Measurements from ENCODE around the gene TMPRSS3. TPM values are rescaled to one million over a fixed set of nuclear protein-coding genes. Genes with fewer than 3 reads are reported as not detected.

Gene TMPRSS3
- total RNA-seq, 1 donor from 2014 or later = not detected

DNA sequence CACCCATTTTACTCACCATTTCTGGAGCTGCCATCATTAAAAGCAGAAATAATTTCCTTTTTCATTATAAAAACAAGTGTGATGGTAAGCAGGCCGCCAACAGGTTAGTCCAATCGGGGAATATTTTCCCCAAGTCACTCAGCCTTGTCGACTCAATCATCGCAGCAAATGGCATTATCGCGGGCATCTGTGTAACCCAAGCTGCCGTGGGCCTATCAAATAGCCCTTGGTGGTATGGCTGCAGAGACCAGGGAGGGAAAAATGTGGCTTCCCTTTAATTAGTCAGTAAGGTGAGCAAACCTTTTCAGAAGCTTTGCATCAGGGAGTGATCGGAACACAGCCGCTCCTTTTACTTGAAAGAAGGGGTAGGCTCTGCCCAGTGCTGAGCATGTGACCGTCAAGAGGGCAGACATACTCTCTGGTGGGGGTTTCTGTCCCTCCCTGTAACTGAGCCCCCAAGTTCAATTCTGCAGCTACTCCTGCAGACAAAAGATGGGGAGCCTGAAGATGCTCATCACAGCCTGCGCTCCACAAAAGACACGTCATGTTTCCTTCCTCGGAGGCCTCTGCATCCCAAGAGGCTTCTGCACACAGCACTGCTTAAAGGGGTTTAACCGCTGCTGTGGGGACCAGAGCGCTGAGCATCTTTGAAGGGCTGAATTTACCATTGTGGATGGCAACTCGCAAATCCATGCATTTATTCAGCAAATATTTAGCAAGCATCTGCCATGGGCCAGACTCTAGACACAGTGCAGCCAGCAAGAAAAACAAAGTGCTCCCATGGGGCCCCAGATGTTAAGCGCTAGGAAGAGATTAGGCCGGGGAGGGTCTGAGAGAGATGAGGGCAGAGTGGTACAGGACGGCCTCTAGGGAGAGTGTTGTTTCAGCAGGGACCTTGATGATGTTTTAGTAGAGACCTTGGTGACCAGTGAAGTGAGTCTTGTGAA, 1.2 kb upstream of the TMPRSS3 start:
- no peak for TF ChIP-seq CTCF (IDR thresholded peaks at IDR 0.05; ENCODE audit: unreplicated experiment)
- no peaks in the 10 kb centered on the region for H3K4me1 Mint-ChIP-seq
- no peak for DNase-seq (ENCODE audit: low spot score in 2 of 2, unreplicated experiment in 2 of 2)
- H3K36me3 Mint-ChIP-seq = no peaks in the 10 kb centered on the region
- no peak overlapping the region for H3K27ac Mint-ChIP-seq
- no peaks in the 10 kb centered on the region for H3K9me3 Mint-ChIP-seq
- no peaks in the 10 kb centered on the region for H3K27me3 Mint-ChIP-seq (ENCODE audit: low read depth)
- H3K4me3 Mint-ChIP-seq = no peak overlapping the region

DNA sequence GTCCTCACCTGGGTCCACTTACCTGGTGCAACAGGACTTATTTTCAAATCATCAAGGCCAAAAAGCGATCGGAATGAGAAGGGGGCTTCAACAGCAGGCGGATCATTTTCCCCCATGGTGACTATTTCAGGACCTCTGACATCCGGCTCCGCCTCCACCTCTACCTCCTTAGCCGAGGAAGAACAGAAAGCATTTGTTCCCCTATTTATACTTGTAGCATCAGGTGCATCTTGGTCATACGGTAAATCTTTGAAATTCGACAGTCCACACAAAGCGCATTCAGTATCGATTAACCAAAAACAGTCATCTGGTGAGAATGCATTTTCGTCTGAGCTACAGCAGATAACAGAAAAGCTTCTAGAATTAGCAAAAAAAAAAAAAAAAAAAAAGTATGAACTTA, 550 bp downstream of the TMPRSS3 start:
- H3K27ac Mint-ChIP-seq = no peak overlapping the region
- DNase-seq (ENCODE audit: low spot score in 2 of 2, unreplicated experiment in 2 of 2) = no peak
- no peak for TF ChIP-seq CTCF (IDR thresholded peaks at IDR 0.05; ENCODE audit: unreplicated experiment)
- no peaks in the 10 kb centered on the region for H3K4me1 Mint-ChIP-seq
- H3K4me3 Mint-ChIP-seq = no peak overlapping the region
- H3K27me3 Mint-ChIP-seq (ENCODE audit: low read depth) = peaks cover 9% of the 10 kb centered on the region
- H3K36me3 Mint-ChIP-seq = no peaks in the 10 kb centered on the region
- H3K9me3 Mint-ChIP-seq = no peaks in the 10 kb centered on the region

- no peak for TF ChIP-seq CTCF (IDR thresholded peaks at IDR 0.05; ENCODE audit: unreplicated experiment)
- Mint-ChIP-seq H3K27me3 (ENCODE audit: low read depth) (peaks cover 10% of the 10 kb centered on the region), H3K9me3 (no peaks in the 10 kb centered on the region), H3K27ac (no peak overlapping the region), H3K4me3 (no peak overlapping the region), H3K4me1 (peaks cover 5% of the 10 kb centered on the region), H3K36me3 (no peaks in the 10 kb centered on the region)
- no peak for DNase-seq (ENCODE audit: low spot score in 2 of 2, unreplicated experiment in 2 of 2)
Measured at GRCh38 chr21:42393443-42393950, 2.4 kb downstream of the TMPRSS3 start.

DNA sequence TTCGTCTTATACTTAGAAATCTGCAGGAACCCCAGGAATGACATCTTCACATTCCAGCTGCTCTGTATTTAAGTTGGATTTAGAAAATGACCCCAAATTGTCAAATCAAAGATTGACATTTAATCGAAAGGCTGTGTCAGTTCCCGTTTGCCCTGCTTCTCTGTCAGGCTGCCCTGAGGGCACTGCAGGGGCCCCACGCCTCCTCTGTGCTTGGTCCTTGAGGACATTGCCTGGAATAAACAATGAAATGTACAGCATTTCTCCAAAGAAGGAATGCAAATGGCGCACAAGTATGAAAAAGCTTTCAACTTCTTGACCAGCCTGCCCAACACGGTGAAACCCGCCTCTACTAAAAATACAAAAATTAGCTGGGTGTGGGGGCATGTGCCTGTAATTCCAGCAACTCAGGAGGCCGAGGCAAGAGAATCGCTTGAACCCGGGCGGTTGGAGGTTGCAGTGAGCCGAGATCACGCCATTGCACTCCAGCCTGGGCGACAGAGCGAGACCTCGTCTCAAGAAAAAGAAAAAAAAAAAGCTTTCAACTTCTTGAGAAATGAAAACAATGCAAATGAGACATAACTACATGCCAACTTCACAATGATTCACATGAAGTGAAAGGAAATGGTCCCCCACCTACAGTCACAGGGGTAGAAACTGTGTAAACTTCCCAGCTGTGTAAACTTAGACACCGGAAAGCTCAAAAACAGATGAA, 3.0 kb downstream of the TMPRSS3 start:
- H3K27me3 Mint-ChIP-seq (ENCODE audit: low read depth) = peaks cover 10% of the 10 kb centered on the region
- no peak for DNase-seq (ENCODE audit: low spot score in 2 of 2, unreplicated experiment in 2 of 2)
- no peaks in the 10 kb centered on the region for H3K36me3 Mint-ChIP-seq
- H3K9me3 Mint-ChIP-seq = no peaks in the 10 kb centered on the region
- H3K4me1 Mint-ChIP-seq = peaks cover 5% of the 10 kb centered on the region
- TF ChIP-seq CTCF (IDR thresholded peaks at IDR 0.05; ENCODE audit: unreplicated experiment) = no peak
- no peak overlapping the region for H3K4me3 Mint-ChIP-seq
- H3K27ac Mint-ChIP-seq = no peak overlapping the region

GRCh38 chr21:42391297-42391696, 4.6 kb downstream of the TMPRSS3 start:
- peaks cover 10% of the 10 kb centered on the region for H3K27me3 Mint-ChIP-seq (ENCODE audit: low read depth)
- peaks cover 9% of the 10 kb centered on the region for H3K4me1 Mint-ChIP-seq
- no peaks in the 10 kb centered on the region for H3K9me3 Mint-ChIP-seq
- no peak overlapping the region for H3K27ac Mint-ChIP-seq
- H3K36me3 Mint-ChIP-seq = no peaks in the 10 kb centered on the region
- no peak for DNase-seq (ENCODE audit: low spot score in 2 of 2, unreplicated experiment in 2 of 2)
- no peak overlapping the region for H3K4me3 Mint-ChIP-seq
- no peak for TF ChIP-seq CTCF (IDR thresholded peaks at IDR 0.05; ENCODE audit: unreplicated experiment)
